Measurements from ENCODE around the gene PDE4D.

GRCh38 chr5:59765446-59765845, 128.1 kb downstream of the PDE4D start:
- TF ChIP-seq POLR2A (IDR thresholded peaks at IDR 0.05) (no peak), CTCF (IDR thresholded peaks at IDR 0.05) (no peak)

Measured in right lobe of liver (tissue), 4 donors.